Kidney (tissue), 14 donors: Measurements from ENCODE around the gene SEMA4C. TPM values are rescaled to one million over a fixed set of nuclear protein-coding genes. Genes with fewer than 3 reads are reported as not detected.

Source experiments
- DNase-seq, 5 donors: peaks; one replicate each; pipeline ENCODE4 v3.0.0-alpha.2; 2013 to 2020
- FAIRE-seq: peaks from 2 replicates; lab custom pipeline; 2012; peaks lifted over from hg19 to GRCh38; lab: Jason Lieb, UNC
- H3K27ac ChIP-seq, 2 donors: one replicate each; pipeline ENCODE4 v1.7.0; 2013; ENCODE audit warnings: low read depth in 2 of 2, low read length in 2 of 2, inconsistent platforms in 1 of 2
- H3K27me3 ChIP-seq: one replicate; pipeline ENCODE4 v1.7.1; 2013; ENCODE audit warnings: low read length, inconsistent platforms; ENCODE audit not compliant: control insufficient read depth, insufficient read depth
- H3K36me3 ChIP-seq, 3 donors: one replicate each; pipeline versions ENCODE4 v1.7.0 to v1.7.1; 2013; ENCODE audit warnings: low read length in 3 of 3, control low read depth in 1 of 3, inconsistent platforms in 1 of 3; ENCODE audit not compliant: insufficient read depth in 3 of 3, control insufficient read depth in 2 of 3
- H3K4me1 ChIP-seq, 3 donors: one replicate each; pipeline versions ENCODE4 v1.7.0 to v1.7.1; 2013; ENCODE audit warnings: low read length in 3 of 3, inconsistent platforms in 1 of 3, low read depth in 1 of 3; ENCODE audit not compliant: control insufficient read depth in 2 of 3, insufficient read depth in 2 of 3
- H3K4me3 ChIP-seq, 3 donors: one replicate each; pipeline versions ENCODE4 v1.7.0 to v1.8.1; 2013; ENCODE audit warnings: low read length in 3 of 3, control low read depth in 1 of 3, inconsistent platforms in 1 of 3
- H3K9ac ChIP-seq, 3 donors: one replicate each; pipeline versions ENCODE4 v1.7.0 to v1.7.1; 2013; ENCODE audit warnings: low read length in 3 of 3, control low read depth in 1 of 3, inconsistent platforms in 1 of 3
- H3K9me3 ChIP-seq, 3 donors: one replicate each; pipeline versions ENCODE4 v1.7.0 to v1.7.1; 2013; ENCODE audit warnings: low read length in 3 of 3, control low read depth in 1 of 3, inconsistent platforms in 1 of 3; ENCODE audit not compliant: control insufficient read depth in 2 of 3, insufficient read depth in 1 of 3
- CTCF ChIP-seq: IDR thresholded peaks from 3 replicates; pipeline ENCODE4 v1.5.1; 2012; ENCODE audit warnings: mild to moderate bottlenecking, moderate library complexity, borderline replicate concordance; ENCODE audit not compliant: insufficient read depth; ENCODE audit errors: extremely low read depth
- intact Hi-C: fragments of 100-400 bp; cut with DNase I; formaldehyde crosslinking; loops from one replicate; pipeline ENCODE4 v1.11.1; 2022
- polyA plus RNA-seq: library from polyadenylated mRNA; stranded (reverse); fragments of 350-450 nt; fragmentation: Illumina TruSeq; extraction: RNeasy Lipid Tissue Mini Kit (QIAGEN cat#74804); gene quantifications from one replicate; pipeline ENCODE4 v1.2.3, GENCODE V29; 2014; ENCODE audit warnings: low read depth, low replicate concordance; ENCODE audit not compliant: insufficient read depth
- total RNA-seq: library from RNA; stranded (reverse); fragmentation: NEBNext Ultra II Directional; extraction: Animal tissue kit (Norgen Biotek cat#: 25700); gene quantifications from one replicate; pipeline ENCODE4 v1.2.1, GENCODE V29; 2021
- donor health status: control.
- donor health status: control.
- donor health status: control.
- donor health status: control.
- donor health status: control.
- donor health status: DM: yes; HTN: yes; CAD: no.
- donor health status: Normal renal cell carcinoma (clear cell type).

The SEMA4C gene
- total and polyA plus RNA-seq, 2 donors from 2014 or later, result 11.1 to 44.6 TPM

DNA sequence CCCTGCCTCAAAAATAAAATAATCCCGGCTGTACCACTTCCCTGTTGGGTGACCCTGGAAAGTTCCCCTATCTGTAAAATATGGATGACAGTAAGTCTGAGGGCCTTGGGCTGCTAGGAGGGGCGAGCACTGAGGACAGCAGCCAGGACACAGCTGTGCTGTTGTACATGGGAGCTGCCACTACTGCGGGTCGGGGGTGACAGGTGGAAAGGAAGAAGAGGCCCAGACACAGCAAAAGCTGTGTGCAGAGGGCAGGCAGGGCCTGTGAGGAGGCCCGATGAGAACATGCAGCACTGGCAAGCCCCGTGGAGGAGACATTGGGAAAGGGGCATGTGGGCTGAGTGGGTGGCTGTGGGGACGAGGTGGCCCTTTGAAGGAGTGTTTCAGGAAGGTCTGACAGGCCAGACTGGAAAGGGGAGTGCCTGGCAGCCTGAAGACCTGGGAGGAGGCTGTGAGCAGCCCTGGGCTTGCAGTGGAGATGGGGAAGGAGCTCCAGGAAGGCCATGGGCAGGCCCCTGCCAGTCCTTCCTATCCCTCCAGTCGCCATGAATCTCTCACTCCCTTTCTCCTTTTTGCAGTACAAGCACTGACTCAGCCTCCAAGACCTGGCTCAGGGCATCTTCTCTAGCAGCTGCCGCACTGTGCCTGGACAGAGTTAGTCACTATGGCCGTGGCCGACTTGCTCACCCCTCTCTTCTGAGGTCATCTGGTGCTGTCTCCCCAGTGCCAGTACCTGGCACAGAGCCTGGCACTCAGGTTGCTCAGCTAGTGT lies 28.9 kb upstream of the SEMA4C start:
- Histone ChIP-seq H3K36me3 (no peaks in the 10 kb centered on the region), H3K9ac (no peak overlapping the region), H3K9me3 (no peaks in the 10 kb centered on the region), H3K27me3 (no peaks in the 10 kb centered on the region), H3K27ac (no peak overlapping the region), H3K4me1 (peaks cover 0 to 2% (median 0%) of the 10 kb centered on the region in 3 donors), H3K4me3 (no peak overlapping the region)
- no peak for DNase-seq
- no peak for TF ChIP-seq CTCF
- intact Hi-C loops, result no loop called here
- FAIRE-seq, result no peak

DNA sequence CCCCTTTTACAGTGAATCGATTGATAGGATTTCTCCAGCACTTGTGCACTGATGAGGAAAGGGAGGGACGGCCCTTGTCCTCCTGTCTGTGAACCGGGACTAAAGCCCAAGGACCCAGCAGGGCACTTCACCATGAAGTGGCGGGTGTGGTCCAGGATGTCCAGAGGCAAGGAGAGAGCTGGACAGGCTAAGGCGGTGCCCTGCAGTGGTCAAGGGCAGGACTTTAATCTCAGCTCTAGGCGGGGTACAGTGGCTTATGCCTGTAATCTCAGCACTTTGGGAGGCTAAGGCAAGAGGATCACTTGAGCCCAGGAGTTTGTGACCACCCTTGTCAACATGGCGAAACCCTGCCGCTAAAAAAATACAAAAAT lies 28.2 kb upstream of the SEMA4C start:
- intact Hi-C loops, result no loop called here
- no peak overlapping the region for H3K4me3 ChIP-seq
- H3K36me3 ChIP-seq, result no peaks in the 10 kb centered on the region
- H3K27me3 ChIP-seq, result no peaks in the 10 kb centered on the region
- no peak for FAIRE-seq
- H3K4me1 ChIP-seq, result peaks cover 0 to 2% (median 0%) of the 10 kb centered on the region in 3 donors
- no peak overlapping the region for H3K9ac ChIP-seq
- no peaks in the 10 kb centered on the region for H3K9me3 ChIP-seq
- no peak overlapping the region for H3K27ac ChIP-seq
- TF ChIP-seq CTCF, result no peak
- no peak for DNase-seq

DNA sequence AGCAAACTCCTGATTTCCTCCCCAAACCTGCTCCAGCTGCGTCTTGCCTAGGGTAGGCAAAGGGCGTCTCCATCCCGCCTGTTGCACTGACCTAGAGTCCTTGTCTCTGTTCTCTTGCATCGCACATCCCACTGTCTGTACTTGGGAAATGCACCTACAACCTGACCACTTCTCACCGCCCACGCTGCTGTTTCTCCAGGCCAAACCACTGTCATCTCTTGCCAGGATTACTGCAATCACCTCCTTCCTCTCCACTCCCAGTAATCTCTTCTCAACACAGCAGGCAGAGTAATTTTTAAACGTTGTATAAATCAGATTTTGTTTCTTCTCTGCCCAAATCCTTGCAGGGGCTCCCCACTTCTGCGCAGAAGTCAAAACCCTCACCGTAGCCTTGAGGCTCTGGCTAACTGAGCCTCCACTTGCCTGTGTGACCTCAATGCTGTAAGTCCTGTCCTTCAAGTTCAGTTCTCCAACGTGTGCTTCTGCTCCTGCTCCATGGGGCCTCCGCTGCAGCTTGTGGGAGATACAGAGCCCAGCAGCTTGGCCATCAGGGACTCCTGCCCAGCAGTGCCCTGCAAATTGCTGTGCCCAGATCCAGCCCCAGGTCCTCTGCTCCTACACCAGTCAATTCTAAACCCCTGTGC lies 27.7 kb upstream of the SEMA4C start:
- Histone ChIP-seq H3K27ac (no peak overlapping the region), H3K9ac (no peak overlapping the region), H3K27me3 (no peaks in the 10 kb centered on the region), H3K9me3 (no peaks in the 10 kb centered on the region), H3K36me3 (no peaks in the 10 kb centered on the region), H3K4me3 (no peak overlapping the region), H3K4me1 (peaks cover 0 to 2% (median 0%) of the 10 kb centered on the region in 3 donors)
- no peak for TF ChIP-seq CTCF
- intact Hi-C loops, result no loop called here
- no peak for FAIRE-seq
- DNase-seq, result no peak
